HCT116 (cell line): ENCODE results near the gene MYADML2. TPM values are rescaled to one million over a fixed set of nuclear protein-coding genes. Genes with fewer than 3 reads are reported as not detected.

ENCODE experiments used
- ATAC-seq: fragments of 200-7000 bp; cut with Tn5 transposase; 2 replicates; pipeline ENCODE4 v1.9.1; 2020; ENCODE audit warnings: mild to moderate bottlenecking, moderate library complexity
- BruUV-seq: library from RNA; stranded (reverse); fragments of 400-500 nt; replicated peaks from 2 replicates; lab custom pipeline; 2021; lab: Mats Ljungman, UMichigan
- CTCF ChIA-PET: fragments of 300-600 bp; sonication (Branson Sonifier 250); formaldehyde crosslinking; loops from one replicate; lab custom pipeline; 2021; ENCODE audit warnings: antibody characterized with exemption; lab: Charles Lee
- POLR2A ChIA-PET: fragments of 300-600, 350-600 bp; sonication (Branson Sonifier 250); formaldehyde crosslinking; loops from one replicate; lab custom pipeline; 2021; ENCODE audit warnings: antibody characterized with exemption; lab: Charles Lee
- RAD21 ChIA-PET, 2 experiments: fragments of 300-600 bp; sonication (Branson Sonifier 250); formaldehyde crosslinking; loops; one replicate each; lab custom pipeline; 2023; ENCODE audit warnings: low total read pairs in 2 of 2; ENCODE audit not compliant: uncharacterized antibody in 2 of 2, unreplicated experiment in 2 of 2, low non-redundant PET in 1 of 2; lab: Charles Lee
- DNase-seq: peaks from one replicate; pipeline ENCODE4 v3.0.0-alpha.2; 2010; ENCODE audit warnings: low read depth, low spot score
- H2AFZ ChIP-seq: fragments of 200-600 bp; shearing (Covaris generic), sonication (generic); 2 replicates; pipeline ENCODE4 v1.6.1; 2017; ENCODE audit warnings: low read depth, mixed run types, mixed read lengths, antibody characterized with exemption, low read length; ENCODE audit not compliant: poor library complexity, severe bottlenecking
- H3K27ac ChIP-seq: 2 replicates; pipeline ENCODE4 v1.5.1; 2012; ENCODE audit warnings: low read depth, low read length
- H3K27me3 ChIP-seq: fragments of 200-600 bp; sonication (generic); 2 replicates; pipeline ENCODE4 v1.6.1; 2016; ENCODE audit warnings: mixed run types, low read length, mixed read lengths; ENCODE audit not compliant: insufficient read depth
- H3K36me3 ChIP-seq, 2 experiments: fragments of 200-500 bp in 1 of 2; fragments of 200-600 bp in 1 of 2; sonication (Bioruptor generic) in 1 of 2; sonication (generic) in 1 of 2; 2 replicates each; pipeline versions ENCODE4 v1.5.1 to v1.6.1; 2014 to 2016; ENCODE audit warnings: low read length in 2 of 2, inconsistent platforms in 1 of 2, mixed read lengths in 1 of 2, mixed run types in 1 of 2; ENCODE audit not compliant: insufficient read depth in 2 of 2, control insufficient read depth in 1 of 2
- H3K4me1 ChIP-seq, 2 experiments: fragments of 200-600 bp in 1 of 2; sonication (generic) in 1 of 2; 2 replicates each; pipeline versions ENCODE4 v1.5.1 to v1.6.1; 2012 to 2017; ENCODE audit warnings: low read length in 2 of 2, inconsistent platforms in 1 of 2, mild to moderate bottlenecking in 1 of 2, mixed read lengths in 1 of 2, mixed run types in 1 of 2, moderate library complexity in 1 of 2; ENCODE audit not compliant: insufficient read depth in 2 of 2, control insufficient read depth in 1 of 2
- H3K4me2 ChIP-seq: fragments of 200-600 bp; sonication (generic); 2 replicates; pipeline ENCODE4 v1.6.1; 2017; ENCODE audit warnings: mixed run types, low read length, mixed read lengths
- H3K4me3 ChIP-seq, 2 experiments: fragments of 200-600 bp in 1 of 2; sonication (generic) in 1 of 2; replicated peaks in 1 of 2; 2 replicates each; pipeline ENCODE4 v1.5.1; 2011 to 2016; ENCODE audit warnings: low read length in 2 of 2, control low read depth in 1 of 2, low read depth in 1 of 2, mild to moderate bottlenecking in 1 of 2, mixed read lengths in 1 of 2, mixed run types in 1 of 2
- H3K79me2 ChIP-seq: fragments of 200-600 bp; sonication (generic); 2 replicates; pipeline ENCODE4 v1.6.1; 2017; ENCODE audit warnings: mild to moderate bottlenecking, mixed run types, low read length, moderate library complexity, mixed read lengths; ENCODE audit not compliant: insufficient read depth
- H3K9ac ChIP-seq: fragments of 200-600 bp; sonication (generic); 2 replicates; pipeline ENCODE4 v1.6.1; 2016; ENCODE audit warnings: low read length, mixed read lengths
- H3K9me2 ChIP-seq: fragments of 200-600 bp; sonication (generic), shearing (Covaris generic); 2 replicates; pipeline ENCODE4 v1.6.1; 2017; ENCODE audit warnings: mixed run types, mild to moderate bottlenecking, moderate library complexity; ENCODE audit not compliant: insufficient read depth
- H3K9me3 ChIP-seq, 2 experiments: fragments of 200-500 bp in 1 of 2; fragments of 200-600 bp in 1 of 2; sonication (Bioruptor generic) in 1 of 2; sonication (generic) in 1 of 2; 2 replicates each; pipeline ENCODE4 v1.6.1; 2014 to 2017; ENCODE audit warnings: low read length in 2 of 2, mixed read lengths in 2 of 2, inconsistent platforms in 1 of 2, low read depth in 1 of 2, mild to moderate bottlenecking in 1 of 2, mixed run types in 1 of 2, moderate library complexity in 1 of 2; ENCODE audit not compliant: control insufficient read depth in 1 of 2, insufficient read depth in 1 of 2
- H4K20me1 ChIP-seq: fragments of 200-600 bp; sonication (generic), shearing (Covaris generic); 2 replicates; pipeline ENCODE4 v1.6.1; 2017; ENCODE audit warnings: mixed run types, mild to moderate bottlenecking, moderate library complexity; ENCODE audit not compliant: insufficient read depth
- CBX3 ChIP-seq: IDR thresholded peaks from 2 replicates; pipeline ENCODE4 v1.6.1; 2012; ENCODE audit warnings: low read depth
- CEBPB ChIP-seq: IDR thresholded peaks from 2 replicates; pipeline ENCODE4 v1.6.1; 2012; ENCODE audit warnings: low read depth
- EGR1 ChIP-seq: IDR thresholded peaks from 2 replicates; pipeline ENCODE4 v1.6.1; 2012; ENCODE audit warnings: low read depth
- EZH2 ChIP-seq: fragments of 200-600 bp; sonication (generic); IDR thresholded peaks from 2 replicates; pipeline ENCODE4 v1.6.1; 2017; ENCODE audit warnings: antibody characterized with exemption, mixed run types
- EZH2phosphoT487 ChIP-seq: fragments of 200-600 bp; IDR thresholded peaks from 2 replicates; pipeline ENCODE4 v1.6.1; 2018; ENCODE audit warnings: antibody characterized with exemption, borderline replicate concordance
- FOSL1 ChIP-seq: IDR thresholded peaks from 2 replicates; pipeline ENCODE4 v1.6.1; 2012; ENCODE audit warnings: low read depth
- JUND ChIP-seq: IDR thresholded peaks from 2 replicates; pipeline ENCODE4 v1.6.1; 2012
- POLR2AphosphoS5 ChIP-seq: IDR thresholded peaks from 2 replicates; pipeline ENCODE4 v1.6.1; 2011; ENCODE audit warnings: mild to moderate bottlenecking, low read depth, low read length, moderate library complexity
- SIN3A ChIP-seq: IDR thresholded peaks from 2 replicates; pipeline ENCODE4 v1.6.1; 2012; ENCODE audit warnings: low read depth
- SP1 ChIP-seq: IDR thresholded peaks from 2 replicates; pipeline ENCODE4 v1.6.1; 2012; ENCODE audit warnings: low read depth
- SRF ChIP-seq: IDR thresholded peaks from 2 replicates; pipeline ENCODE4 v1.6.1; 2012; ENCODE audit warnings: low read depth
- TCF7L2 ChIP-seq: IDR thresholded peaks from 2 replicates; pipeline ENCODE4 v1.7.0; 2011; ENCODE audit warnings: borderline replicate concordance, inconsistent platforms; ENCODE audit not compliant: insufficient read depth, insufficient read length; ENCODE audit errors: extremely low read depth
- YY1 ChIP-seq: IDR thresholded peaks from 2 replicates; pipeline ENCODE4 v1.6.1; 2011; ENCODE audit warnings: low read length, low read depth, moderate library complexity, mild to moderate bottlenecking; ENCODE audit not compliant: insufficient replicate concordance; ENCODE audit errors: extremely low read depth
- ZFX ChIP-seq: fragments of 450-650 bp; IDR thresholded peaks from 2 replicates; pipeline ENCODE4 v1.6.1; 2017
- ZNF274 ChIP-seq: fragments of 200-500 bp; sonication (Bioruptor generic); IDR thresholded peaks from 2 replicates; pipeline ENCODE4 v1.6.1; 2014; ENCODE audit warnings: mild to moderate bottlenecking, low read depth, low read length, inconsistent platforms
- intact Hi-C: fragments of 100-400 bp; cut with micrococcal nuclease; formaldehyde crosslinking; loops from 2 replicates; pipeline ENCODE4 v1.10.0; 2022
- total RNA-seq: library from RNA; stranded (reverse); gene quantifications from one replicate; pipeline ENCODE4 v1.2.1, GENCODE V29; 2021; ENCODE audit not compliant: unreplicated experiment
- TF ChIP-seq, protein P1 (sequence below): IDR thresholded peaks from 2 replicates; pipeline ENCODE4 v1.6.1; 2012; ENCODE audit warnings: low read depth
- TF ChIP-seq, protein P2 (sequence below), 3 experiments: fragments of 200-600 bp in 1 of 3; sonication (generic) in 1 of 3; IDR thresholded peaks in 2 of 3; conservative IDR thresholded peaks in 1 of 3; 2 replicates each; pipeline ENCODE4 v1.5.1; 2012 to 2017; ENCODE audit warnings: low read depth in 2 of 3, low read length in 2 of 3, antibody characterized with exemption in 1 of 3, borderline replicate concordance in 1 of 3, control low read depth in 1 of 3, mild to moderate bottlenecking in 1 of 3, mixed read lengths in 1 of 3, mixed run types in 1 of 3, moderate library complexity in 1 of 3; ENCODE audit not compliant: insufficient read depth in 1 of 3
- TF ChIP-seq, protein P3 (sequence below): IDR thresholded peaks from 2 replicates; pipeline ENCODE4 v1.6.1; 2011; ENCODE audit warnings: mild to moderate bottlenecking, low read length, moderate library complexity; ENCODE audit not compliant: insufficient replicate concordance; ENCODE audit errors: extremely low read depth

Gene MYADML2
- total RNA-seq, 1 experiment from 2014 or later: not detected

DNA sequence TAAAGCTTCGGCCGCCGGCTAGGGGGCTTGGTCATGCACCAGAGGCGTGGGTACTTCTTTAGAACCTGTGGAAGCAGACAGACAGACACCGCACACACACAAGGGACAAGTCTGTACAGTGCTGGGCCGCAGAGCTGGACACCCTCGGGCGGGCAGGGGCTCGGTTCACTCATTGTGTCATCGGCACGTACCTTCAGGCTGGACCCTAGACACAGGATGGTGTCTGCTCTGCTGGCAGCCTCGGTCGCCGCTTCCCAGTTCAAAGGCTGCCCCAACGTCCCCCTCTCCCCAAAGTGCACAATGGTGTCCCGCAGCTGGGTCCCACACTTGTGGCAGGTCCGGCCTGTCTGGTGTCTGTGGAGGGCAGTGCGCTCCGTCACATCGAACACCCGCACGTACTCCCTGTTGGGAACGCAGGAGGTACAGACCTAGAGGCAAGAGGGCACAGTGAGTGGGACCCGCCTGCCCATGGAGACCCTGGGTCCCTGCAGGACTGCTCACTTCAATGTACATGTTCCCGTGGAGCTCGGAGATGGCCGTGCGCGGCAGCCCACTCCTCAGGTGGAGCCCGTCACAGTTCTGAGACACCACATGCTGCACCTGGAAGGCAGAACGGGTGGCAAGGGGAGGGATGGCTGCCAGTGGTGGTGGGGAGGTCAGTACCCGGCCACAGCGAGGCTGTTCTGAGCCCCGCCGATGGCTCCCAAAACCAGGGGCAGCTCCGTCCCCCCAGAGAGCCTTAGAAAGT lies 32.8 kb downstream of the MYADML2 start:
- RAD21 ChIA-PET: interaction anchor here in 1 of 2 experiments (0.6 kb wide), 1 partner anchor 733 kb away, joined by 3 read pairs; no protein-coding TSS in a partner anchor
- Histone ChIP-seq H3K4me1 (peaks cover 43 to 68% of the 10 kb centered on the region in 2 experiments), H3K9me2 (no peaks in the 10 kb centered on the region), H3K4me3 (no peak overlapping the region), H3K36me3 (peaks cover 22 to 34% of the 10 kb centered on the region in 2 experiments; a peak in 3 of 4 replicates), H4K20me1 (no peaks in the 10 kb centered on the region), H3K4me2 (no peak overlapping the region), H3K9ac (no peak overlapping the region), H3K27ac (peak overlapping the region; percentile 60; the same call in 1 of the 2 replicates), H3K79me2 (peaks cover 52% of the 10 kb centered on the region), H3K27me3 (no peaks in the 10 kb centered on the region), H2AFZ (no peak overlapping the region), H3K9me3 (no peaks in the 10 kb centered on the region)
- POLR2A ChIA-PET: interaction anchor here (1.3 kb wide), 1 partner anchor 12 kb away, joined by 3 read pairs; no protein-coding TSS in a partner anchor
- ATAC-seq (no peak), DNase-seq (no peak)
- no TSS peak for BruUV-seq
- CTCF ChIA-PET: no interaction called here
- TF ChIP-seq, protein P1, sequence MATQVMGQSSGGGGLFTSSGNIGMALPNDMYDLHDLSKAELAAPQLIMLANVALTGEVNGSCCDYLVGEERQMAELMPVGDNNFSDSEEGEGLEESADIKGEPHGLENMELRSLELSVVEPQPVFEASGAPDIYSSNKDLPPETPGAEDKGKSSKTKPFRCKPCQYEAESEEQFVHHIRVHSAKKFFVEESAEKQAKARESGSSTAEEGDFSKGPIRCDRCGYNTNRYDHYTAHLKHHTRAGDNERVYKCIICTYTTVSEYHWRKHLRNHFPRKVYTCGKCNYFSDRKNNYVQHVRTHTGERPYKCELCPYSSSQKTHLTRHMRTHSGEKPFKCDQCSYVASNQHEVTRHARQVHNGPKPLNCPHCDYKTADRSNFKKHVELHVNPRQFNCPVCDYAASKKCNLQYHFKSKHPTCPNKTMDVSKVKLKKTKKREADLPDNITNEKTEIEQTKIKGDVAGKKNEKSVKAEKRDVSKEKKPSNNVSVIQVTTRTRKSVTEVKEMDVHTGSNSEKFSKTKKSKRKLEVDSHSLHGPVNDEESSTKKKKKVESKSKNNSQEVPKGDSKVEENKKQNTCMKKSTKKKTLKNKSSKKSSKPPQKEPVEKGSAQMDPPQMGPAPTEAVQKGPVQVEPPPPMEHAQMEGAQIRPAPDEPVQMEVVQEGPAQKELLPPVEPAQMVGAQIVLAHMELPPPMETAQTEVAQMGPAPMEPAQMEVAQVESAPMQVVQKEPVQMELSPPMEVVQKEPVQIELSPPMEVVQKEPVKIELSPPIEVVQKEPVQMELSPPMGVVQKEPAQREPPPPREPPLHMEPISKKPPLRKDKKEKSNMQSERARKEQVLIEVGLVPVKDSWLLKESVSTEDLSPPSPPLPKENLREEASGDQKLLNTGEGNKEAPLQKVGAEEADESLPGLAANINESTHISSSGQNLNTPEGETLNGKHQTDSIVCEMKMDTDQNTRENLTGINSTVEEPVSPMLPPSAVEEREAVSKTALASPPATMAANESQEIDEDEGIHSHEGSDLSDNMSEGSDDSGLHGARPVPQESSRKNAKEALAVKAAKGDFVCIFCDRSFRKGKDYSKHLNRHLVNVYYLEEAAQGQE: no peak
- TF ChIP-seq CBX3: no peak
- no peak for TF ChIP-seq SRF
- no peak for TF ChIP-seq YY1
- TF ChIP-seq EZH2phosphoT487: no peak
- TF ChIP-seq EGR1: no peak
- TF ChIP-seq TCF7L2: no peak
- TF ChIP-seq, protein P2, sequence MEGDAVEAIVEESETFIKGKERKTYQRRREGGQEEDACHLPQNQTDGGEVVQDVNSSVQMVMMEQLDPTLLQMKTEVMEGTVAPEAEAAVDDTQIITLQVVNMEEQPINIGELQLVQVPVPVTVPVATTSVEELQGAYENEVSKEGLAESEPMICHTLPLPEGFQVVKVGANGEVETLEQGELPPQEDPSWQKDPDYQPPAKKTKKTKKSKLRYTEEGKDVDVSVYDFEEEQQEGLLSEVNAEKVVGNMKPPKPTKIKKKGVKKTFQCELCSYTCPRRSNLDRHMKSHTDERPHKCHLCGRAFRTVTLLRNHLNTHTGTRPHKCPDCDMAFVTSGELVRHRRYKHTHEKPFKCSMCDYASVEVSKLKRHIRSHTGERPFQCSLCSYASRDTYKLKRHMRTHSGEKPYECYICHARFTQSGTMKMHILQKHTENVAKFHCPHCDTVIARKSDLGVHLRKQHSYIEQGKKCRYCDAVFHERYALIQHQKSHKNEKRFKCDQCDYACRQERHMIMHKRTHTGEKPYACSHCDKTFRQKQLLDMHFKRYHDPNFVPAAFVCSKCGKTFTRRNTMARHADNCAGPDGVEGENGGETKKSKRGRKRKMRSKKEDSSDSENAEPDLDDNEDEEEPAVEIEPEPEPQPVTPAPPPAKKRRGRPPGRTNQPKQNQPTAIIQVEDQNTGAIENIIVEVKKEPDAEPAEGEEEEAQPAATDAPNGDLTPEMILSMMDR (IDR thresholded peaks at IDR 0.05 in 2 of 3, conservative IDR thresholded peaks at IDR 0.05 in 1 of 3; ENCODE audit: borderline replicate concordance in 1 of 3, insufficient read depth in 1 of 3, low read depth in 2 of 3, low read length in 2 of 3): no peak
- TF ChIP-seq SIN3A: no peak
- TF ChIP-seq CEBPB: no peak
- no peak for TF ChIP-seq FOSL1
- no peak for TF ChIP-seq JUND
- TF ChIP-seq ZNF274: no peak
- no peak for TF ChIP-seq EZH2
- no peak for TF ChIP-seq ZFX
- TF ChIP-seq, protein P3, sequence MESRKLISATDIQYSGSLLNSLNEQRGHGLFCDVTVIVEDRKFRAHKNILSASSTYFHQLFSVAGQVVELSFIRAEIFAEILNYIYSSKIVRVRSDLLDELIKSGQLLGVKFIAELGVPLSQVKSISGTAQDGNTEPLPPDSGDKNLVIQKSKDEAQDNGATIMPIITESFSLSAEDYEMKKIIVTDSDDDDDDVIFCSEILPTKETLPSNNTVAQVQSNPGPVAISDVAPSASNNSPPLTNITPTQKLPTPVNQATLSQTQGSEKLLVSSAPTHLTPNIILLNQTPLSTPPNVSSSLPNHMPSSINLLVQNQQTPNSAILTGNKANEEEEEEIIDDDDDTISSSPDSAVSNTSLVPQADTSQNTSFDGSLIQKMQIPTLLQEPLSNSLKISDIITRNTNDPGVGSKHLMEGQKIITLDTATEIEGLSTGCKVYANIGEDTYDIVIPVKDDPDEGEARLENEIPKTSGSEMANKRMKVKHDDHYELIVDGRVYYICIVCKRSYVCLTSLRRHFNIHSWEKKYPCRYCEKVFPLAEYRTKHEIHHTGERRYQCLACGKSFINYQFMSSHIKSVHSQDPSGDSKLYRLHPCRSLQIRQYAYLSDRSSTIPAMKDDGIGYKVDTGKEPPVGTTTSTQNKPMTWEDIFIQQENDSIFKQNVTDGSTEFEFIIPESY: no peak
- no peak for TF ChIP-seq SP1
- TF ChIP-seq POLR2AphosphoS5: no peak
- intact Hi-C loops: loop anchor here (5.0 kb wide), 1 partner anchor 108 kb away; the partner anchor contains the start of genes CENPX and LRRC45
